GM18508 (cell line): ENCODE measurements around the gene POLR3GL.
"Not testable (repeated sequence)": the region's sequence is repeated elsewhere in the genome, so short reads cannot be mapped to it uniquely, and the experiment has no call there.

Source experiments
- ATAC-seq: cut with Tn5 transposase; IDR thresholded peaks from one replicate; pipeline ENCODE4 v1.9.1; 2021; ENCODE audit warnings: moderate number of reproducible peaks; ENCODE audit not compliant: insufficient read depth, unreplicated experiment

The POLR3GL gene

GRCh38 chr1:146012703-146013558 is 48.4 kb downstream of the POLR3GL start:
- no peak for ATAC-seq

GRCh38 chr1:146013559-146013922 is 49.1 kb downstream of the POLR3GL start:
- ATAC-seq = no peak

GRCh38 chr1:146016891-146017290 is 52.4 kb downstream of the POLR3GL start:
- ATAC-seq = no peak

DNA sequence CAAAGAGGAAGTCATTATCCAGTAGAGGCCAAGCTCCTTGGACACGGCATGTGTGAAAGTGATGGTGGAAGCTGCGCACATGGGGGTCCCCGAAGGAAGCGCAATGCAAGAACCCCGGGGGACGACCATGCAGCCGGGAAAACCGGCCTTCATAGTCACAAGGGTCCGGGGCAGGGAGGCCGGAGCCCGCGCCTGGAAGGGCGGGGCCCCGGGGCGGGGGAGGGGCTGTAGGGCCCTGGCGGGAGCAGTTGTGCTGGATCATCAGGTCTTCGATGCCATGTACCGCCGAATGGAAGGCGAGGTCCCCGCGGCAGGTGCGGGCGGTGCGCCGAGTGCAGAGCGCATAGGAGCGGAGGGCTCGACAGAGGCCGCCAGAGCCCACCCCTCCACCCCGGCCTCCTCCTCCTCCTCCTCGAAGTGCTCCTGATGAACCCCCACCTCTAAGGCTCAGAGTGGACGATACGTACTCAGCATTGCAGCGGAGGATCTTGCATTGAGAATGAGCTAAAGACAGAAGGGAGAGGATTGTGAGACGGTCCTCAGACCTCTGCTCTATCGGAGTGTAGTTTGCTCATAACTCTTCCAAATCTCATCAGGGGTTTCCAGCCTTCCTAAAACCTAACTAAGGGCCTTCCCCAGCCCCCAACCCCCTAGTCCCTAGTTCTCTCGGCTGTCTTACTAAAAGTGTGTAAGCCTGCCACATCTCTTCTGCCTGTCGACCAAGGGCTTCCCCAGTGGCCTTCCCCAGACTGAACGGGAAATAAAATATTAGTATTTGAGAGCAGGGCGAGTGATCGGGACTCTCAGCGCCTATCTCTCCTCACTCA is 55.0 kb downstream of the POLR3GL start:
- ATAC-seq = no peak

DNA sequence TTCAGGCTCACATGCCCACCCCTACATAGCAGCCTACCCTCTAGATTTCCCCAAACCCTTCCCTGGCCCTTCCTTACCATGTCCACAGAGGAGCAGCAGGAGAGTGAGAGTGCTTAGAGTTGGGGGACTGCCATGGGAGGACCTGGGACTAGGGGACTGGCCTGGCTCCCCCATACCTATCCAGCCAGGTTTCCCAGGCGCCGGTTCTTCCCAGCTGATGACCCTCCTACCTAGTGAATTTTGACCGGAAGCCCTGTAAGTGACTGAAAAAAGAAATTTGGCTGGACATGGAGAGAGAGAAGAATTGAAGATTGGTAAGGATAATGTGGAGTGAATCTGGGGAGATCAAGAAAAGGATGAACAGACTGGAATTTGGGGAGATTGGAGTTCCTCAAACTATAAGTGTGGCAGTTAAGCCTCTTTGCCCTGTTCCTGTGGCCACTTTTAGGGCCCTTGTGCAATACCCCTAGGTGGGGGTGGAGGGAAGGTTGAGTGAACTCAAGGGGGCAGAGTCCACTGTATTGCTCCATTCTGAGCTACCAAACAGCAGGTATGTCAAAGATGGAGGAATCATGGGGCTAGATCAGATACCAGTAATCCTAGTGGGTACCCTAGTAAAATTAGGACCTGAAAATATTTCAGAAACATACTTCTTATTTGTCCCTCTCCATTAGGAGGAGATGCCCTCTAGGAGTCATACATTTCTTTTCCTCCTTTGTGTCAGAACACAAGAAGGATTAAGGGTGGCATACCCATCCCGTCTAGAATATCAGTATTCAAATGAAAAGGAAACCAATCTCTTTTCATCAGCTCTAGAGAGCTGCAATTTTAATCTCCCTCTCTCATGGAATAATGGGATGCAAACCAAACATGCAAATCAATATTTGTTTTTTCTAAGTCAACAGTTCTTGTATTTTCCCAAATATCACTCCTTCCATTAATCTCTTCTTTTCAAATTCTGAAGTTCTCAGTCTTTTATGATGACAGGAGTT is 55.9 kb downstream of the POLR3GL start:
- ATAC-seq = no peak

GRCh38 chr1:146021050-146021445 is 56.6 kb downstream of the POLR3GL start:
- no peak for ATAC-seq

- no peak for ATAC-seq
These were observed 57.3 kb downstream of the POLR3GL start, which contains the start of gene HJV for GRCh38 chr1:146021622-146022402. Gene HJV, minus strand, starts transcription at chr1:146021735. Its CDS starts 1,504 bp downstream, at chr1:146020231.

DNA sequence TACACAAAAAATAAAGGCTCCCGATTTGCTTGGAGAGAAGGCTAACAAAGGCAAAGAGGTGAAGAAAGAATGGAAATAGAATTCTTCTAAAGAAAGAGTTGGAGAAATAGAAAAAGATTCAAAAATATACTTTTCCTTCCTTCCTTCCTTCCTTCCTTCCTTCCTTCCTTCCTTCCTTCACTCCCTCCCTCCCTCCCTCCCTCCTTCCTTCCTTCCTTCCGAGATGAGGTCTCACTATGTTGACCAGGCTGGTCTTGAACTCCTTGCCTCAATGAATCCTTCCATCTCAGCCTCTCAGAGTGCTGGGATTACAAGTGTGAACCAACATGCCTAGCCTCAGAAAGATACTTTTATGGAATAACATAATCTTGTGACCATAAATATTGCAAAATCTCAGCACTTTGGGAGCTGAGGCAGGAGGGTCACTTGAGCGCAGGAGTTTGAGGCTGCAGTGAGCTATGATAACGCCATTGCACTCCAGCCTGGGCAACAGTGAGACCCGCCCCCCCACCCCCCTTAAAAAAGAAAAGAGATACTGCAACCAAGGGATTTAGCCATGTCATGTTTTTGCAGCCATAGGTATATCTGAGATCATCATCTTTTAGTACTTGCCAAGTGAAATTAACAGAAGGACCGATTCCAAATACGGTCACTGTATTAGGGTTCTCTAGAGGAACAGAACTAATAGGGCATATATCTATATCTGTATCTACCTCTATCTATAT is 58.1 kb downstream of the POLR3GL start:
- ATAC-seq = no peak

GRCh38 chr1:146025787-146026495 is 61.5 kb downstream of the POLR3GL start:
- ATAC-seq = not testable (repeated sequence)

GRCh38 chr1:146026650-146027049 is 62.2 kb downstream of the POLR3GL start:
- not testable (repeated sequence) for ATAC-seq
